Right cardiac atrium (tissue), 5 donors: ENCODE measurements around the gene PPP2R5C. TPM values are rescaled to one million over a fixed set of nuclear protein-coding genes. Genes with fewer than 3 reads are reported as not detected.

Experiments used
- ATAC-seq, 2 donors: fragments of 200-7000 bp; cut with Tn5 transposase; one replicate each; pipeline versions ENCODE4 v1.8.0 to v1.9.1; 2020; ENCODE audit warnings: moderate library complexity in 2 of 2, mild to moderate bottlenecking in 1 of 2
- DNase-seq, 3 donors: peaks; one replicate each; pipeline ENCODE4 v3.0.0-alpha.2; 2020
- H3K27ac ChIP-seq: one replicate; pipeline ENCODE4 v1.5.1; 2013; ENCODE audit warnings: mild to moderate bottlenecking, low read length, control low read depth, moderate library complexity
- H3K27me3 ChIP-seq: one replicate; pipeline ENCODE4 v1.6.1; 2013; ENCODE audit not compliant: control insufficient read depth, insufficient read depth
- H3K4me1 ChIP-seq: one replicate; pipeline ENCODE4 v1.6.1; 2013; ENCODE audit warnings: low read length; ENCODE audit not compliant: control insufficient read depth, insufficient read depth
- H3K4me3 ChIP-seq: one replicate; pipeline ENCODE4 v1.5.1; 2013; ENCODE audit warnings: low read length, control low read depth
- H3K9me3 ChIP-seq: one replicate; pipeline ENCODE4 v1.6.1; 2013; ENCODE audit warnings: low read length; ENCODE audit not compliant: control insufficient read depth
- WGBS: extraction: QIAGEN DNeasy Blood & Tissue Kit; methylation state at CpG from one replicate; pipeline ENCODE4 v1.1.7; 2013; 5-methylcytosine and 5-hydroxymethylcytosine counted together
- intact Hi-C, 4 donors: fragments of 100-400 bp; cut with DNase I; formaldehyde crosslinking; loops; one replicate each; pipeline versions ENCODE4 v1.11.0 to v1.14.0; 2022 to 2023
- polyA plus RNA-seq: library from polyadenylated mRNA; stranded (reverse); fragments of 200-250 nt; gene quantifications from one replicate; pipeline ENCODE4 v1.2.3, GENCODE V29; 2013
- total RNA-seq, 4 donors: library from RNA; stranded (reverse); fragmentation: NEBNext Ultra II Directional; extraction: Animal tissue kit (Norgen Biotek cat#: 25700); gene quantifications; one replicate each; pipeline ENCODE4 v1.2.1, GENCODE V29; 2021
- donor health status: healthy with polysubstance abuse.
- donor health status: DM: no; HTN: yes; CAD: no.
- donor health status: DM: no; HTN: no; CAD: no.
- donor health status: DM: no; HTN: yes; CAD: no; lungs with severe emphysema.
- donor health status: DM: yes; HTN: yes; CAD: no.

Gene PPP2R5C
- total and polyA plus RNA-seq, 5 donors = 100.0 to 158 (median 144) TPM

DNA sequence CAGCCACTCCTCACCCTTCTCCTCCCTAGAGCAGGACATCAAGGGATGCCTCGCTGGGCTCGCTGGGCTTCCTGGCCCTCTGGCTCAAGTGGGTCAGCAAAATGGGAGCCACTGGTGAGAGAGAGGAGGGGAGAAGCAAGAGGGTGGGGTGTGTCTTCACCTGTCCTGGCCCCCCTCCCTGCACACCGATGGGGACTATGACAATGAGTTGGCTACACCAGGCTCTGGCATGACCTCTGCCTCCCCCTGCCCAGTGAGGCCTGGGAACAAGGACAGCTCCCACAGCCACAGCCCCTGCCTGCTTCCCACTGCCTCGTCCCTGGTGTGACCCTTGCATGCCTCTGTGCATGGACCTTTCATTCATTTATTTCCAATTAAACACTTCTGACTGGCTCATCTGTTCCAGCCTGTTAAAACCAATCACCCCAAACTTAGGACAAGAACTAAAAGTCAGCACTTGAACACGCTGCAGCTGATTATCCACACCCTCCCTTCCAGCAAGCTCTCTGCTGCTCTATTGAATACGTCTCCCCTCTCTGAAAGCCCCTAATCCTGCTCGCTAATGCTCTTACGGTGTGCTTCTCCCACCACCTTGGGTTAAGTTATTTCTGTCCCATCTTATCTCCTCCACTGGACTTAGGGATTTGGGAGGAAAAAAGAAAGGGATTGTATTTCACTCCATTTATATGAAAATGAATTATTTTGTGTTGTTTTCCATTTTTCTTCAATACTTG lies 5.8 kb upstream of the PPP2R5C start:
- DNase-seq = no peak
- H3K27me3 ChIP-seq = no peaks in the 10 kb centered on the region
- no peaks in the 10 kb centered on the region for H3K4me1 ChIP-seq
- no peak overlapping the region for H3K4me3 ChIP-seq
- no peak for ATAC-seq
- no peaks in the 10 kb centered on the region for H3K9me3 ChIP-seq
- no peak overlapping the region for H3K27ac ChIP-seq
- 70% methylated on average over 8 of the region's 8 CpGs for WGBS
- intact Hi-C loops = no loop called here

DNA sequence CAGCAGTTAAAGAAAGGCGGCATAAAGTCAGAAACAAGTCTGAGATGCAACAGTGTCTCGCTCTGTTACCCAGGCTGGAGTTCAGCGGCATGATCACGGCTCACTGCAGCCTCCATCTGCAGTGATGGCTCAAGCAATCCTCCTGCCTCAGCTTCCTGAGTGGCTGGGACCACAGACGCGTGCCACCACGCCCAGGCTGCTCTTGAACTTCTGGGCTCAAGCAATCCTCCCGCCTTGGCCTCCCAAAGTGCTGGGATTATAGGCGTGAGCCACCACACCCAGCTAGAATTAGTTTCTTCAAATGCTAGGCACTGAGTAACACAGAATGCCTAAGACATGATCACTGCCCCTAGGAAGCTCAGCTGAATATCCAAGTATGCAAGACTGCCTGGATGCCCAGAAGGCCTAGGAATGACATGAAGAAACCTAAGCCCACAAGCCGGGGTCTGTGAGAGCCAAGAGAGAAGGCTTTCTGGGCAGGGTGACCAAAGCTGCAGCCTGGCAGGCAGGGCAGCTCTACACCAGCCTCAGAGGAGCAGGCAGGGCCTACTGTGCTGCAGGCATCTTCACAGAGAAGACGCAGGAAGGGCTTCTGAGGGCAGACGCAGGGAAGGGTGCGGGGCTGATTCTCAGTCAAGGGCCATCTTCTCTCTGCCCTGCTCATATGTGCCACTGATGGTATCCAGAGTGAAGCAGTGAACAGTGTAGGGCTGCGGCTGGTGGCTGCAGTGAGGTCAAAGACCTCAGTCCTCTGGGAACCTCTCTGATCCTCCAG lies 4.3 kb upstream of the PPP2R5C start:
- Histone ChIP-seq H3K9me3 (no peaks in the 10 kb centered on the region), H3K4me3 (no peak overlapping the region), H3K4me1 (no peaks in the 10 kb centered on the region), H3K27me3 (no peaks in the 10 kb centered on the region), H3K27ac (no peak overlapping the region)
- intact Hi-C loops = no loop called here
- WGBS = 89% methylated on average over 14 of the region's 14 CpGs
- DNase-seq (no peak), ATAC-seq (no peak)

DNA sequence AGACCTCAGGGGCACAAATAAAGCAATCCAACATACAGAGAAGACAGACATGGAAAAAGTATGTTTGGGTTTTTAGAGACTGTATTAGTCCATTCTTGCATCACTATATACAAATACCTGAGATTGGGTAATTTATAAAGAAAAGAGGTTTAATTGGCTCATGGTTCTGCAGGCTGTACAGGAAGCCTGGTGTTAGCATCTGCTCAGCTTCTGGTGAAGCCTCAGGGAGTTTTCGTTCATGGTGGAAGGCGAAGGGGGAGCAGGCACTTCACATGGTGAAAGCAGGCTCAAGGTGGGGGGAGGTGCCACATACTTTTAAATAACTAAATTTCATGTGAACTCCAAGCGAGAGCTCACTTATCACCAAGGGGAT lies 3.7 kb upstream of the PPP2R5C start:
- intact Hi-C loops = no loop called here
- no peaks in the 10 kb centered on the region for H3K27me3 ChIP-seq
- no peak overlapping the region for H3K4me3 ChIP-seq
- no peaks in the 10 kb centered on the region for H3K9me3 ChIP-seq
- WGBS = 96% methylated on average over 3 of the region's 3 CpGs
- DNase-seq (no peak), ATAC-seq (no peak)
- no peaks in the 10 kb centered on the region for H3K4me1 ChIP-seq
- H3K27ac ChIP-seq = no peak overlapping the region

DNA sequence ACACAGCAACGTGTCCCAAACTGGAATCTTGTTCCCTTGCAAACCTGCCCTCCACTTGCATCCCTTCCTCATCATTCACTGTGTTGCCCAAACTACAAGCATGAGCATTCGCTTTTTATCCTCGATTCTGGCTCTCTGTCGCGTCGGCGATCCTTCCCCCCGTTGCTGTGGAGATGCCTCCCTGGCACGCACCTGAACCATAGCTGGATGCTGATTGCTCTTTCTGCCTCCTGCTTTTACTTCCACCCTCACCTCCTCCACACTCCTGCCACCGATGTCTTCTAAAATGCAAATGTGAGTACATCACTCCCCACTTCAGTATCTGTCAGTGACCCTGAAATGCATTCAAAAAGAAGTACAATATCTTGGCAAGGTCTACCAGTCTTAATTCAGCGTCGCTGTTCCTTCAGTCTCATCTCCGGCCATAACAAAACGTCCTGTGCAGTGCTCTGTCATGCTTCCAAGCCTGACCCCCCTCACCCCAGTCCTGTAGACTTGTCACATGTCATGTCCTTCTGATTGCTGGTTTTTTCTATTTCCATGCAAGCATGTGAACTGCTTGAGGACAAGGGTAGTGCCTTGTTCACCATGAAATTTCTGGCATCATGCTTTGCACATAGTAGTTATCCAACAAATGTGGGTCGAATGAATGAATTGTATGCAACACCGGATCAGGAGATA lies 2.5 kb upstream of the PPP2R5C start:
- 78% methylated on average over 16 of the region's 16 CpGs for WGBS
- H3K27me3 ChIP-seq = no peaks in the 10 kb centered on the region
- DNase-seq (no peak), ATAC-seq (no peak)
- H3K9me3 ChIP-seq = no peaks in the 10 kb centered on the region
- no peak overlapping the region for H3K4me3 ChIP-seq
- intact Hi-C loops = no loop called here
- H3K4me1 ChIP-seq = no peaks in the 10 kb centered on the region
- H3K27ac ChIP-seq = no peak overlapping the region

DNA sequence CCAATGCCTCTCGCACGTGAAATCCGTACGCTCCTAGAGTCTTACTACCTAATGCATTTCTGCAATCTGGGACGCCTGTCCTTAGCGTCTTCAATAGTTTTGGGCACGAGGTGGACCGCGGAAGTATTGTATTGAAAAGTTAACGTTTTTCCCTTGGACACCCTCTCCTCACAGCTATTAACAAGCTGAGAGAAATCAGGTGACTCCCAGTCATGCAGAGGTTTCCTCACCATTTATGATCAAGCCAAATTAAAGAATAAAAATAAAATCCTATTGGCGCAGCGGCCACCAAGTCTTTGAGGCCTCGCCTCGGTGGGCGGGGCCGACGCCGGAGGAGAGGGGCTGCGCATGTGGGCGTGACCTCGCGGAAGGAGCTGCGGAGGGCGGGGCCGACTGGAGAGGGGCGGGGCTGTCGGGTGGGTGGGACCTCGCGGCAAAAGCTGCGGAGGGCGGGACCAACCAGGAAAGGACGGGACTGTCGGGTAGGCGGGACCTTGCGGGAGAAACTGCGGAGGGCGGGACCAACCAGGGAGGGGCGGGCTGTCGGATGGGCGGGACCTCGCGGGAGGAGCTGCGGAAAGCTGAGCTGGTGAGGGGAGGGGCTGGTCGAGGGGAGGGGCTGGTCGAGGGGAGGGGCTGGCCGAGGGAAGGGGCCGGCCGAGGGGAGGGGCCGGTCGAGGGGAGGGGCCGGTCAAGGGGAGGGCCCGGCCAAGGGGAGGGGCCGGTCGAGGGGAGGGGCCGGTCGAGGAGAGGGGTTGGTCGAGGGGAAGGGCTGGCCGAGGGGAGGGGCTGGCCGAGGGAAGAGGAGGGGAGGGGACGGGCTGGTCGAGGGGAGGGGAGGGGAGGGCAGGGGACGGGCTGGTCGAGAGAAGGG lies 1.1 kb upstream of the PPP2R5C start:
- 2% methylated on average over 63 of the region's 63 CpGs for WGBS
- intact Hi-C loops = no loop called here

DNA sequence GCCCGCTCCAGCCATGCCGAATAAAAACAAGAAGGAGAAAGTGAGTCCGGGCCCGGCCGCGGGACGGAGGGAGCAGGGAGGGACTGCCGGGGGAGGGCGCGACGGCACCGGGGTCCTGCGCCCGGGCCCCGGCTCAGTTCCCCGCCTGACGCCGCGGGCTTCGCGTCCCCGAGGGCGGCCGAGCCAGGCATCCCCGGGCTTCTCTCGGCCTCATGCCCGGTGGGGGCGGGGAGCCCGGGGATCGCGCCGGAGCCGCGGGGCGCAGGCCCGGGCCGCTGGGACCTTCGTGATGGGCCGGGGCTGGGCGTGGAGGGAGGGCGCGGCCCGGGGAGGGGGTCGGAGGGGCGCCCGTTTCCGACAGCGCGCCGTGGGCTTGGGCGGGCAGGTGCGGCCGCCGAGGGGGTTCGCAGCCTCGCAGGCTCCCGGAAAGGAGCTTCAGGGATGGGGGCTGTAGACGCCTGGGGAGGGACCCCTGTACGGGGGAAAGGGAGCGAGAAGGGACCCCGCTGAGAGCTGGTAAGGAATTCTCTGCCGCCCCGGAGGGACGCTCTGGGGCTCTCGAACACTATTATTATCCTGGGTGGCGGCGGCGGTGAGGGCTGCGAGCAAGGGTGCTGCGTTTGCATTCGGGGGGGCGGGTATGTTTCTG lies 496 bp downstream of the PPP2R5C start:
- WGBS = under 1% methylated on average over 72 of the region's 72 CpGs
- H3K9me3 ChIP-seq = no peaks in the 10 kb centered on the region
- peak overlapping the region; percentile 90 for H3K27ac ChIP-seq
- no peaks in the 10 kb centered on the region for H3K27me3 ChIP-seq
- peak overlapping the region; percentile 94 for H3K4me3 ChIP-seq
- H3K4me1 ChIP-seq = no peaks in the 10 kb centered on the region
- ATAC-seq = no peak
- DNase-seq = peak; percentile 58 to 71 (median 67)
- intact Hi-C loops = no loop called here

More for the DNA sequence above, 1.1 kb upstream of the PPP2R5C start:
- Histone ChIP-seq H3K9me3 (no peaks in the 10 kb centered on the region), H3K4me1 (no peaks in the 10 kb centered on the region), H3K27me3 (no peaks in the 10 kb centered on the region), H3K27ac (peak overlapping the region; percentile 25), H3K4me3 (peak overlapping the region; percentile 94)
- DNase-seq = peak; percentile 98 to 100 (median 98)
- peak; percentile 94 to 95 for ATAC-seq

DNA sequence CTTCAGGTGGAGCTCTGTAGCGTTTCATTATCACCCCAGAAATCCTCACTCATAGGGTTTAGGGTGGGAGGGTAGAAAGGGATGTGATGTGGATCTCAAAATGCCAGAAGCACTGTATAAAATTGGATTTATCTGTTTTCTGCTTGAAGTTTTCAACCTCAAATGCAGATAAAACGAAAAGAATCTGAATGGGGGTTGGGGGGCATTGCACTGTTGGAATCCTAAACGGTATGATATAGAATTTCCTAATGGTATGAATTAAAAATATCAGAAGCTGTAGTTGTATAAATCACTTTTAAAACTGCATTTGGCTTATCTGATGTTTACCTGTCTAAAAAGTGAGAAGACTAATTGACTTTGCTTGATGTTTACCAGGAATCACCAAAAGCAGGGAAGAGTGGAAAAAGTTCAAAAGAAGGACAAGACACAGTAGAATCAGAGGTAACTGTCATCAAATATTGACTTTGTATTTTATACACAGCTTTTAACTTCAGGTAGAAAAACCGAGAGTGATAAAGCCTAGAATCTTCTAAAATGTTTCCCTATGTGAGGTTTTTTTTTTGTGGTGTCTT lies 1.1 kb downstream of the PPP2R5C start:
- Histone ChIP-seq H3K4me3 (peak overlapping the region; percentile 94), H3K9me3 (no peaks in the 10 kb centered on the region), H3K27me3 (no peaks in the 10 kb centered on the region), H3K27ac (peak overlapping the region; percentile 8), H3K4me1 (no peaks in the 10 kb centered on the region)
- DNase-seq (no peak), ATAC-seq (no peak)
- intact Hi-C loops = no loop called here
- 34% methylated on average over 4 of the region's 4 CpGs for WGBS

DNA sequence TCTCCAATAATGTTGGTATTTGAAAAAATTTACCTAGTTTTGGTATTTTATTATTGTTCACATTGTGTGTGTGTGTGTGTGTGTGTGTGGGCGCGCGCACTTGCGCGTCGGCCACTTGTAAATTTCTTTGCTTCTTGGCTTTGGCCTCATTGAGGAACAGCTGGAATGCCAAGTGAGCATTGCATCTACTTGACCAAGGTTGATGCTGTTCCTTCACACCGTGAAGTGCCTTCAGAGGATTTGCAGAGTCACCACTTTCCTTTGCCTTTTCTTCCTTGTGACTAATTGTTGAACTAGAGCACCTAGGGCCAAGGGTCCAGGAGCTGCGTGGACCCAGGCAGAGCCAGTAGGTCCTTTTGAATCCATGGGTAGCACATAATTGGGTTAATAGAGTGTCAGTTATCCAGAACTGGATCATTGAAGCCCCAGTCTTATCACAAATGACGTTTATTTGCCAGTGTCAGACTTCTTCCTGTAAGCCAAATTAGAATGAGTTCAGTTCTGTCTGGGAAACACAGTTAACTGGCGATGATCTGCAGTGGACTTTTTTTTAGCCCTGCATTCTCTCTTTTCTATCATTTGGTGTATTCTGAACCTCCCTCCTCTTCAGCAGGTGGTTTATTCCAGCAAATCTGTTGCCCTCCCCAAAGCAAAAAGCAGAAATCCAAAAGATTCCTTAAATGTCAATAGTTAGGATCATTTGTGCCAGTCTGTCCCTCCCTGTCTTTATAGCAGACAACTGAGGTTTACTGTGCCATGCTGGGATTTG lies 2.6 kb downstream of the PPP2R5C start:
- intact Hi-C loops = no loop called here
- Histone ChIP-seq H3K4me1 (no peaks in the 10 kb centered on the region), H3K4me3 (no peak overlapping the region), H3K9me3 (no peaks in the 10 kb centered on the region), H3K27me3 (no peaks in the 10 kb centered on the region), H3K27ac (no peak overlapping the region)
- ATAC-seq = no peak
- WGBS = 86% methylated on average over 10 of the region's 10 CpGs
- no peak for DNase-seq

DNA sequence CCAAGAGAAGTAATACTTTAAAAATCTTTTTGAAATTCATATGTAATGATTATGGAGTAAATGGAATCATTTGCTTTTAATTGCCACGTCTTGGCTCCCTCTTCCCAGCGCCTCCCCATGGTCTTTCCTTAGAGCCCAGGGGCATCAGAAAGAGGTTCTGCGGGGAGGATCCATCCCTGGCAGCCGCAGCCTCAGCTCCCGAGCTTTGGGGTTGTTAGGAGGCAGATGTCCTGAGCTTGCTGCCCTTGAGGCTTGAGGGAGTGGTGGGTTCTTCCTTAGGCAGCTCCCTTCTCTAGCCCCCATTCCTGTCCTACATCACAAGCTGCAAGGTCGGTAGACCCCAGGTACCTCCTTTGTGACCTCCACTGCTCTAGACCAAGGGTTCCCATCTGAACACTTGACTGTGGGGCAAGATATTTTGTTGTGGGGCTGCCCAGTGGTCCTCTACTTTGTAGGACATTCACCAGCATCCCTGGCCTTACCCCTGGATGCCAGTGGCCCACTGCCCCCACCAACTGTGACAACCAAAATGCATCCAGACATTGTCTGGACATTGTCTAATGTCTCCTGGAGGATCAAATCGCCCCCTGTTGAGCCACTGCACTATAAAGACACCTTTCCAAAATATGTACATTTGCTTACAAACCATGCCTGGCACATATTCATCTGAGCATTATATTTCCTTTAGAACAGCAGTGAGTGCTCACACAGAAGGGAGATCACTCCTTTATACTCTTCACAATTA lies 6.3 kb downstream of the PPP2R5C start:
- Histone ChIP-seq H3K4me3 (no peak overlapping the region), H3K27ac (no peak overlapping the region), H3K9me3 (no peaks in the 10 kb centered on the region), H3K4me1 (no peaks in the 10 kb centered on the region), H3K27me3 (no peaks in the 10 kb centered on the region)
- WGBS = 86% methylated on average over 7 of the region's 7 CpGs
- intact Hi-C loops = no loop called here
- DNase-seq (no peak), ATAC-seq (no peak)
